ACC112 (cell line): Measurements from ENCODE around the gene SCD5.
"Not testable (repeated sequence)": the region's sequence is repeated elsewhere in the genome, so short reads cannot be mapped to it uniquely, and the experiment has no call there.

Source experiments
- H2AFZ ChIP-seq: fragments of 200-600 bp; sonication (generic); one replicate; pipeline ENCODE4 v1.6.0; 2017; ENCODE audit warnings: antibody characterized with exemption, low read length; ENCODE audit not compliant: unreplicated experiment
- H3K27ac ChIP-seq: fragments of 200-600 bp; sonication (generic); 2 replicates; pipeline ENCODE4 v1.5.1; 2014; ENCODE audit warnings: low read depth, mild to moderate bottlenecking, antibody characterized with exemption, low read length, moderate library complexity
- H3K27me3 ChIP-seq: fragments of 200-600 bp; sonication (generic); 2 replicates; pipeline ENCODE4 v1.6.1; 2014; ENCODE audit warnings: mild to moderate bottlenecking, antibody characterized with exemption, low read length, moderate library complexity, mixed read lengths; ENCODE audit not compliant: insufficient read depth
- H3K36me3 ChIP-seq: fragments of 200-600 bp; sonication (generic); 2 replicates; pipeline ENCODE4 v1.6.1; 2016; ENCODE audit warnings: mild to moderate bottlenecking, antibody characterized with exemption, low read length, moderate library complexity, mixed read lengths; ENCODE audit not compliant: insufficient read depth
- H3K4me1 ChIP-seq: fragments of 200-600 bp; sonication (generic); one replicate; pipeline ENCODE4 v1.6.1; 2016; ENCODE audit warnings: low read length, mixed read lengths; ENCODE audit not compliant: insufficient read depth, unreplicated experiment, control insufficient read depth
- H3K4me3 ChIP-seq: fragments of 200-600 bp; sonication (generic); 2 replicates; pipeline ENCODE4 v1.5.1; 2014; ENCODE audit warnings: mild to moderate bottlenecking, low read depth, low read length
- H3K79me2 ChIP-seq: fragments of 200-600 bp; sonication (generic); one replicate; pipeline ENCODE4 v1.6.0; 2016; ENCODE audit warnings: low read length; ENCODE audit not compliant: control insufficient read depth, unreplicated experiment, insufficient read depth

Gene SCD5

DNA sequence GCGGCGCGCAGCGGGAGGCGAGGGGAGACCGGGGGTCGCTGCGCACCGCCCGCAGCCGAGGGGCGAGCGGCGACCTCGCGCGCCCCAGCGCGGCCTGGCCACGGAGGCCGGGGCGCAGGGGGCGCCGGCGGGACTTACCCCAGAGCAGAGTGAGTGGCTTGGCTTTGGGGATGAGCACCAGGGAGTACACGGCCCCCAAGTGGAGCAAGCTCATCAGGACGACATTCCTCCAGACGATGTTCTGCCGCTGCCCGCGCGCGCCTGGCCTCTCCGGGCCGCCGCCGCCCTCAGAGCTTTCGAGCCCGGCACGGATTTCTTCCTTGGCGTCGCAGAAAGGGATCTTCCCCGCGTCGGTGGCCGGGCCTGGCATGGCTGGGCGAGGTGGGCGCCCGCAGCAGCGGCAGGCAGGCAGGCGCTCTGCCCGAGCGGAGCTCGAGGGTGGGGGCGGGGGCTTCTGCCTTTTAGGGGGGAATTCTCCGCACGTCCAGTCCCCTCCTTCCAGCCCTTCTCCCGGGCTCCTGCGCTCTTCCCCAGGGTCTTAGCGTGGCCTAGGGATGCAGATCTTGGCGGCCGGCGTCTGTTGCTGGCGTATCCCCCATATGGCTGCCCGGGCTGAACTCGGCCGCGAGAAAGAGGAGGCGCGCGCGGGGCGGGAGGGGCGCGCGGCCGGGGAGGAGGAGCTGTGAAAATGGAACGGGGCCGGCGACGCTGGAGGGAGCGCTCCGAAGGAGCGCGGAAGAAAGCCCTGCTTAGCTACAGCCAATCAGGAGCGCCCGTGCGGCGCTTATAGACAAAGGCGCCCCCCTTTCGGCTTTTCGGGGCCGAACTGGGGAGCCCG is at the start of gene SCD5:
TSS of gene SCD5 (minus strand) at position 629 of the 838 bp plus-strand sequence. CDS start at position 370, 259 bp downstream.
- H3K27me3 ChIP-seq, result no peaks in the 10 kb centered on the region
- no peak within 1 kb of the TSS for H3K27ac ChIP-seq
- no peaks in the 10 kb centered on the region for H3K79me2 ChIP-seq
- peak within 1 kb of the TSS; percentile 36 for H2AFZ ChIP-seq
- H3K4me1 ChIP-seq, result peaks cover 15% of the 10 kb centered on the region
- H3K4me3 ChIP-seq, result peak within 1 kb of the TSS; percentile 89
- no peaks in the 10 kb centered on the region for H3K36me3 ChIP-seq

DNA sequence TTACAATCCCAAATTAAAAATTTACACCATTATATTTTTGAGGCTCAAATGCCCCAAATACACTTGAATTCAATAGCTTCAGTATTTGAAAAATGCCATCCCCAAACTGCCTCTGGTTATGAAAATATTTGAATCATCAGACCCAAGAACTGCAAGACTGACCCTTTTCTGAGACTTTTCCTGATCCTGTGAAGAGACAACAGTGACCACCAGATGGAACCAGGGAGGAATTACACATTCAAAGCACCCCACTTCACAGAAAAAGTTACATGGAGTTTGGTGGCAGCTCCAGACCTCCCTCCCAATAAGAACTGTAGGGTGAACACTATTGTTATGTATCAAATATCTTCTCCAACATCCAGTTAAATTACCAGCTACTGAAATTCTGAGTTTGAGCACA is 44.0 kb upstream of the SCD5 start:
- Histone ChIP-seq H3K27me3 (no peaks in the 10 kb centered on the region), H3K4me1 (no peaks in the 10 kb centered on the region), H3K4me3 (no peak overlapping the region), H3K36me3 (peaks cover 57% of the 10 kb centered on the region), H2AFZ (no peak overlapping the region), H3K79me2 (peaks cover 10% of the 10 kb centered on the region), H3K27ac (no peak overlapping the region)

DNA sequence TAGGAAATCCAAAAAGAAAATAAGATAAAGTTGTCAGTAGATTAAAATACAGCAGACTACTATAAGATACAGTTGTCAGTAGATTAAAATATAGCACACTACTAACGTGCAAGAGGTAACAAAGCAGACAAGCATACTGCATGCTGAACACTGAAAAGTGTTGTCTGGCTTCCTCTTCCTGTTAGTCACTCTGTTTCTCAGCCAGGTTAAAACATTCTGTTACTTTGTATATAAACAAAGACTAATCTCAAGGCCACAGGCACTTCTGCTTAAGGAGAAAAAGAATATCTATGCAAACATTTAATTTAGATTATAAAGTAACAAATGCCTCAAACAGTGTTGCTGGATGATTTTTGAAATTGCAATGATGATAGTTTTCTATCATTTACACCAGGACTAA is 41.0 kb upstream of the SCD5 start:
- Histone ChIP-seq H3K36me3 (peaks cover 45% of the 10 kb centered on the region), H3K27me3 (no peaks in the 10 kb centered on the region), H3K4me3 (no peak overlapping the region), H3K27ac (no peak overlapping the region), H3K79me2 (peaks cover 7% of the 10 kb centered on the region), H3K4me1 (peaks cover 7% of the 10 kb centered on the region), H2AFZ (no peak overlapping the region)

DNA sequence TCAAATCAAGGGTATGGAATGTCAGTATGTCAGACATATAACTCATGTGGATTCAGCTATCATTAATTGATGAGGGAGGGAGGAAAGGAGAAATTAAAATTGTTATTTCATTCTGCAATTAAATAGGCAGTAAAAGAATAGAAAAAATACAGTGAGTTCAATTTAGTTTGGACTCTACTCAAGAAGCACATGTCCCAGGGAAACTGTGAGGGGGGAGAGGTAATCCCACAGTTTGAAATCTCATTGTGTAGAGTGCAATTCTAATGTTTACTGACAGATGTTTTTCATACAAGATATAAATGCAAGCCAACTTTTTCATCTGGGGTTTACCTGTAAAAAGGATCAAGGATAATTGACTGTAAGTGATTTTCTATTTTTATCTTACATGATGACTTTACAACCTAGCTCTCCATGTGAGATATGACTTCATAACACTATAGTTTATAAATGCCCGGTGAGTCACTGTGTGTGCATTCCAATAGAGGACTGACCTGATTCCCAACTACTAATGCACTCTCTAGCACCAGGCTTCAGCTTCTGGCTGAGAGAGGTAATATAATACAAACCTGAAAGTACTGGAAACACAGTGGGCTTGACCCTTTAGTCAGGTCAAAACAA is 35.2 kb upstream of the SCD5 start:
- H3K4me1 ChIP-seq, result peaks cover 13% of the 10 kb centered on the region
- H3K27me3 ChIP-seq, result no peaks in the 10 kb centered on the region
- H3K4me3 ChIP-seq, result no peak overlapping the region
- H2AFZ ChIP-seq, result no peak overlapping the region
- peaks cover 10% of the 10 kb centered on the region for H3K79me2 ChIP-seq
- H3K36me3 ChIP-seq, result peaks cover 42% of the 10 kb centered on the region
- H3K27ac ChIP-seq, result peak overlapping the region; percentile 41; the same call in 1 of the 2 replicates

DNA sequence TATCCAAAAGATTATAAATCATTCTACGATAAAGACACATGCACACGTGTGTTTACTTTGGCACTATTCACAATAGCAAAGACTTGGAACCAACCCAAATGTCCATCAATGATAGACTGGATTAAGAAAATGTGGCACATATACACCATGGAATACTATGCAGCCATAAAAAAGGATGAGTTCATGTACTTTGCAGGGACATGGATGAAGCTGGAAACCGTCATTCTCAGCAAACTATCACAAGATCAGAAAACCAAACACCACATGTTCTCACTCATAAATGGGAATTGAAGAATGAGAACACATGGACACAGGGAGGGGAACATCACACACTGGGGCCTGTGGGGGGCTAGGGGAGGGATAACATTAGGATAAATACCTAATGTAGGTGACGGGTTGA is 34.5 kb upstream of the SCD5 start:
- Histone ChIP-seq H3K4me1 (peaks cover 13% of the 10 kb centered on the region), H3K79me2 (peaks cover 10% of the 10 kb centered on the region), H3K36me3 (peaks cover 44% of the 10 kb centered on the region)
- H2AFZ ChIP-seq, H3K27ac ChIP-seq, H3K4me3 ChIP-seq, H3K27me3 ChIP-seq: not testable (repeated sequence)

DNA sequence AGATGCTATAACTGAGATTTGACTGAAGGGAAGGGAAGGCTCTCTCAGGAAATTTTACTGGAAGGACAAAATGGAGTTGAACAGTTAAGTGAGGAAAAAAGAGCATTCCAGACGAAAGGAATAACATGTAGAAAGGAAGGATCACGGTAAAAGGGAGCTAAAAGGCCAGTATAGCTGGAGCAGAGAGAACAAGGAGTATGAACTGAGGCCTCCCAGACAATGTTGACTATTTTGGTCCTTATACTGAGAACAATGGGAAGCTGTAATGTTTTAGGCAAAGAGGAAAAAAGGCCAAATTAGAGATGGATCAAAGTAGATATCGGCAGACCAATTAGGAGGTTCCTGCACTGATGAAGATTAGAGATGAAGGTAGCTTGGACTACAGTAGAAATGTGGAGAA is 26.8 kb upstream of the SCD5 start:
- Histone ChIP-seq H3K27ac (no peak overlapping the region), H3K4me1 (peaks cover 9% of the 10 kb centered on the region), H3K36me3 (peaks cover 64% of the 10 kb centered on the region), H3K27me3 (no peaks in the 10 kb centered on the region), H2AFZ (no peak overlapping the region), H3K79me2 (no peaks in the 10 kb centered on the region), H3K4me3 (no peak overlapping the region)

DNA sequence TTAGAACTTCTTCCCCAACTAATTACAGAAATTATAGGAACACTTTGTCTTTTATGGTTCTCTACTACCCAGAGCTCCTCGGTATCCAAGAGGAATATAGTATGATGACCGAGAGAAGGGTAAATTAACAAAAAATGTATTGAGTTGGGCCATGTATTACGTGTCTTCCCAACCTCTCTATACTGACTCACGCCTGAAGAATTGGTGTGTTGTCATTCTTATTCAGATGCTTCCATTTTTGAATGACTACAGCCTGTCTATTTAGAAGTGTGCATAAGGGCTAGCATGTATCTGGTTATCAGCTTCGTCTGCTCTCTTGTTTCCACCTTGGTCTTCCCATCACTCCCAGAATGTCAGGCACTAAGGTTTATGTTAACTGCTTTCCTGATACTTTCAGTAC is 24.5 kb upstream of the SCD5 start:
- peaks cover 66% of the 10 kb centered on the region for H3K36me3 ChIP-seq
- no peaks in the 10 kb centered on the region for H3K79me2 ChIP-seq
- peaks cover 9% of the 10 kb centered on the region for H3K4me1 ChIP-seq
- H2AFZ ChIP-seq, result no peak overlapping the region
- no peaks in the 10 kb centered on the region for H3K27me3 ChIP-seq
- peak overlapping the region; percentile 52 for H3K27ac ChIP-seq
- H3K4me3 ChIP-seq, result no peak overlapping the region

DNA sequence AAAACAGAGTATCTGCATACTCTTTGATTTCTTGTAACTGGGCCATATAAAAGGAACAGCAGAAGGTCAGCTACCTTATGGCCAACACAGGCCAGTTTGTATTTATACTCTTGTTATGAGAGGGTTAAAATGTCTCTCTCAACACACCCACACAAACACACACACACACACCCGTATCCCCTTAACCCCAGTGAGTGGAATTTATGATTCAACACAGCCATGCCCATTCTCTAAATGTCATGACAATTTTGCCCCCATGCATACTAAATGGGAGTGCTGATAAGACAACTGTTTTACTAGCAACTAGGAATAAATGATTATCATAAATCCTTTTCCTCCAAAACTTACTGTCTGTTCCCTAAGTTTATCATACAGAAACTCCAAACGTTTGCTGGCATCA is 22.1 kb upstream of the SCD5 start:
- H3K27me3 ChIP-seq, result no peaks in the 10 kb centered on the region
- H3K4me1 ChIP-seq, result peaks cover 9% of the 10 kb centered on the region

DNA sequence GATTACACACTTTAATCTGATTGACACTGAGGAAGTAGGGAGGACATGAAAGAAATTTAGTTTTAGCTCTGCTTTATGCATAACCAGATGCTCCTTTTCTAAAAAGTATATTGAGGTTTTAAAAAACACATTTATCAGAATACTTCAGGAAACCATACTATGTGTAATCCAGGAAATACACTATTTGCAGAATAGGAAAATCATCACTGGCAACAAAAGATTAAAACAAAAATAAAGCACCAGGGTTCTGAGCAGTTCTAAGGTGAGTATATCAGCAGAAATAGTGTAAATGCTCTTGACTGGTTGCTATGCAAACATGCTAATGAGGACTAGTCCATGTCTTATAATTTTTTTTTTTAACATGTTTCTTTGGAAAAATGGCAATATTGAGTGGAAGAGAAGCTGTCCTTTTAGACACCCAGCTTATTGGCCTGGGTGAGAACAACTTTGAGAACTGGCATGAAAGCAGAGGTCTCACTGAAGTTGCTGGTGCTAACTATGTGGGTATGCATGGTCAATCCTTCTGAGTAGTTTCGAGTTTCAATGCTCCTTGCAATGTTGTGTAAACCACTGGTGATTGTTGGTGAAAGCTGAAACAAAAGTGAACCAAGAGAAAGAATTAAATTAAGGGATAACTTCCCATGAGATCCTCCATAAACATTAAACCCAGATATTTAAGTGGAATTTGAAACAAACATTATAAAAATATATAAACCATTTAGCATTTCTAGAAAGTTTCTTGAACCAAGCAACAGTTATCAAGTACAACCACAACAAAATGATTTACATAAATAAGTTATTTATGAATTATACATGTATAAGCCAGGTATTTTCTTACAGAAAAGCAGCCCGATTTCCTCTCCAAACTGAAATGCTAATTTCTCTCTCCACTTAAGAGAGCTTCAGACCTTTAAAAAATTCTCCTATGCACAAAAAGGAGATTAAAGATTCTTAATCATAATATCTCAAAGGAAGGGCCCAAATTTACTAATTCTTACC is 20.4 kb upstream of the SCD5 start:
- H3K27ac ChIP-seq, result no peak overlapping the region
- peaks cover 37% of the 10 kb centered on the region for H3K36me3 ChIP-seq
- no peaks in the 10 kb centered on the region for H3K27me3 ChIP-seq
- no peak overlapping the region for H3K4me3 ChIP-seq
- H2AFZ ChIP-seq, result no peak overlapping the region
- H3K79me2 ChIP-seq, result no peaks in the 10 kb centered on the region
- peaks cover 9% of the 10 kb centered on the region for H3K4me1 ChIP-seq

More for the DNA sequence above, 22.1 kb upstream of the SCD5 start:
- Histone ChIP-seq H3K36me3 (peaks cover 50% of the 10 kb centered on the region), H3K79me2 (no peaks in the 10 kb centered on the region), H3K4me3 (no peak overlapping the region), H2AFZ (no peak overlapping the region), H3K27ac (no peak overlapping the region)

DNA sequence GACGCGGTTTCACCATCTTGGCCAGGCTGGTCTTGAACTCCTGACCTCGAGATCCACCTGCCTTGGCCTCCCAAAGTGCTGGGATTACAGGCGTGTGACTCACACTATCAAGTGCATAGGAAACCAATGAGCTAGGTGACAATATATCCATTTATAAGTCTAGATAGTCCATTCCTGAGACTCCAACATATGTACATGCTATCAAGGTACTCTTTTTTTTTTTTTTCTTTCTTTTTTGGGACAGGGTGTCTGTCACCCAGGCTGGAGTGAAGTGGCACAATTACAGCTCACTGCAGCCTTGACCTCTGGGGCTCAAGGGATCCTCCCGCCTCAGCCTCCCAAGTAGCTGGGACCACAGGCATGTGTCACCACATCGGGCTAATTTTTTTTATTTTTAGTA is 18.3 kb upstream of the SCD5 start:
- H3K27me3 ChIP-seq, result not testable (repeated sequence)

More for the DNA sequence above, 18.3 kb upstream of the SCD5 start:
- H3K4me3 ChIP-seq, H3K27ac ChIP-seq, H3K79me2 ChIP-seq, H2AFZ ChIP-seq, H3K4me1 ChIP-seq: not testable (repeated sequence)
- H3K36me3 ChIP-seq, result peaks cover 24% of the 10 kb centered on the region
